PC-3 (cell line): ENCODE data around the gene NPEPL1. TPM values are rescaled to one million over a fixed set of nuclear protein-coding genes. Genes with fewer than 3 reads are reported as not detected.

Source experiments
- ATAC-seq: fragments of 200-7000 bp; cut with Tn5 transposase; 2 replicates; pipeline ENCODE4 v1.9.1; 2020; ENCODE audit warnings: mild to moderate bottlenecking, moderate library complexity
- BruUV-seq: library from RNA; stranded (reverse); fragments of 400-500 nt; replicated peaks from 2 replicates; lab custom pipeline; 2021; lab: Mats Ljungman, UMichigan
- CTCF ChIA-PET: fragments of 300-600 bp; sonication (Branson Sonifier 250); formaldehyde crosslinking; loops from one replicate; lab custom pipeline; 2022; ENCODE audit warnings: antibody characterized with exemption; lab: Charles Lee
- POLR2A ChIA-PET: fragments of 300-600 bp; sonication (Branson Sonifier 250); formaldehyde crosslinking; loops from one replicate; lab custom pipeline; 2022; ENCODE audit warnings: antibody characterized with exemption; ENCODE audit not compliant: unreplicated experiment; lab: Charles Lee
- DNase-seq: peaks from one replicate; pipeline ENCODE4 v3.0.0-alpha.2; 2015
- H2AFZ ChIP-seq: fragments of 300-600 bp; sonication (generic); 2 replicates; pipeline ENCODE4 v1.6.0; 2016; ENCODE audit warnings: antibody characterized with exemption, low read length
- H3F3A ChIP-seq: fragments of 300-600 bp; sonication (generic); one replicate; pipeline ENCODE4 v1.6.0; 2017; ENCODE audit warnings: antibody characterized with exemption, low read length, control low read depth, mild to moderate bottlenecking; ENCODE audit not compliant: unreplicated experiment
- H3K27ac ChIP-seq: fragments of 300-600 bp; sonication (generic); 2 replicates; pipeline ENCODE4 v1.5.1; 2016; ENCODE audit warnings: mild to moderate bottlenecking, low read length
- H3K27me3 ChIP-seq: fragments of 300-600 bp; sonication (generic); 2 replicates; pipeline ENCODE4 v1.6.1; 2016; ENCODE audit warnings: low read length, mixed read lengths
- H3K36me3 ChIP-seq: fragments of 300-600 bp; sonication (generic); 2 replicates; pipeline ENCODE4 v1.6.1; 2016; ENCODE audit warnings: low read depth, mixed run types, low read length, mixed read lengths
- H3K4me1 ChIP-seq: fragments of 300-600 bp; sonication (generic); 2 replicates; pipeline ENCODE4 v1.5.1; 2016; ENCODE audit warnings: low read length; ENCODE audit not compliant: insufficient read depth
- H3K4me2 ChIP-seq: fragments of 300-600 bp; sonication (generic); 2 replicates; pipeline ENCODE4 v1.6.0; 2016; ENCODE audit warnings: low read length
- H3K4me3 ChIP-seq: fragments of 300-600 bp; sonication (generic); 2 replicates; pipeline ENCODE4 v1.5.1; 2016; ENCODE audit warnings: mild to moderate bottlenecking, low read length, mixed read lengths
- H3K79me2 ChIP-seq: fragments of 300-600 bp; sonication (generic); 2 replicates; pipeline ENCODE4 v1.6.1; 2017; ENCODE audit warnings: low read length, mixed read lengths
- H3K9ac ChIP-seq: fragments of 300-600 bp; sonication (generic); 2 replicates; pipeline ENCODE4 v1.6.0; 2016; ENCODE audit warnings: mild to moderate bottlenecking, low read length
- H3K9me2 ChIP-seq: fragments of 300-600 bp; sonication (generic); replicated peaks from 2 replicates; pipeline ENCODE4 v1.6.1; 2016; ENCODE audit warnings: mixed run types, low read length, mixed read lengths
- H3K9me3 ChIP-seq: fragments of 300-600 bp; sonication (generic); 2 replicates; pipeline ENCODE4 v1.6.1; 2016; ENCODE audit warnings: low read length, mixed read lengths
- H4K20me1 ChIP-seq: fragments of 300-600 bp; sonication (generic); 2 replicates; pipeline ENCODE4 v1.6.1; 2016; ENCODE audit warnings: low read length, mixed read lengths
- CTCF ChIP-seq: fragments of 300-600 bp; sonication (generic); conservative IDR thresholded peaks from 2 replicates; pipeline ENCODE4 v1.5.1; 2017; ENCODE audit warnings: antibody characterized with exemption, low read depth, mild to moderate bottlenecking, low read length
- EZH2 ChIP-seq: fragments of 300-600 bp; sonication (generic); IDR thresholded peaks from one replicate; pipeline ENCODE4 v1.6.1; 2017; ENCODE audit warnings: antibody characterized with exemption, mild to moderate bottlenecking, low read length; ENCODE audit not compliant: unreplicated experiment
- EZH2phosphoT487 ChIP-seq: fragments of 300-600 bp; sonication (generic); IDR thresholded peaks from 2 replicates; pipeline ENCODE4 v1.6.1; 2018; ENCODE audit warnings: mild to moderate bottlenecking, antibody characterized with exemption, low read length, borderline replicate concordance
- intact Hi-C: fragments of 100-400 bp; cut with micrococcal nuclease; formaldehyde crosslinking; loops from 2 replicates; pipeline ENCODE4 v1.9.0; 2023
- total RNA-seq: library from RNA; depleted of rRNA; stranded (reverse); fragments of >200 nt; gene quantifications from 2 replicates; pipeline ENCODE4 v1.2.3, GENCODE V29; 2014

Gene NPEPL1
- total RNA-seq, 1 experiment from 2014 or later: 49.7 TPM

- Histone ChIP-seq H3K4me3 (peak overlapping the region; percentile 96), H3K9me3 (no peaks in the 10 kb centered on the region), H3F3A (no peaks in the 10 kb centered on the region), H2AFZ (no peak overlapping the region), H3K27me3 (no peaks in the 10 kb centered on the region), H4K20me1 (peaks cover 11% of the 10 kb centered on the region; the same call in 1 of the 2 replicates), H3K79me2 (peaks cover 83% of the 10 kb centered on the region), H3K4me1 (peaks cover 63% of the 10 kb centered on the region), H3K27ac (no peak overlapping the region), H3K4me2 (peak overlapping the region; percentile 94), H3K9ac (peak overlapping the region; percentile 97), H3K36me3 (peaks cover 8% of the 10 kb centered on the region; the same call in 1 of the 2 replicates), H3K9me2 (no peaks in the 10 kb centered on the region)
- no peak for TF ChIP-seq EZH2
- TF ChIP-seq EZH2phosphoT487: no peak
- TF ChIP-seq CTCF: no peak
- intact Hi-C loops: loop anchor here (5.0 kb wide), 3 partner anchors 233 to 417 kb away; partner anchors contain the start of gene PRELID3B
- no peak for ATAC-seq
- no peak for DNase-seq
- CTCF ChIA-PET: interaction anchor here (0.7 kb wide), 1 partner anchor 209 kb away, joined by 6 read pairs; no protein-coding TSS in a partner anchor
- POLR2A ChIA-PET: interaction anchor here (0.7 kb wide), 1 partner anchor 350 kb away, joined by 9 read pairs; no protein-coding TSS in a partner anchor
- BruUV-seq: no TSS peak
Observed at GRCh38 chr20:58654337-58654736, 38.3 kb upstream of the NPEPL1 start.

GRCh38 chr20:58655328-58656107 is 37.1 kb upstream of the NPEPL1 start:
- Histone ChIP-seq H3K27ac (no peak overlapping the region), H3K9ac (no peak overlapping the region), H3K4me3 (peak overlapping the region; percentile 16; the same call in 1 of the 2 replicates), H3K9me3 (no peaks in the 10 kb centered on the region), H3K4me2 (peak overlapping the region; percentile 94), H3K36me3 (peaks cover 12% of the 10 kb centered on the region; the same call in 1 of the 2 replicates), H3F3A (no peaks in the 10 kb centered on the region), H3K9me2 (no peaks in the 10 kb centered on the region), H3K4me1 (peaks cover 67% of the 10 kb centered on the region), H2AFZ (no peak overlapping the region), H3K79me2 (peaks cover 95% of the 10 kb centered on the region), H4K20me1 (peaks cover 18% of the 10 kb centered on the region; the same call in 1 of the 2 replicates), H3K27me3 (no peaks in the 10 kb centered on the region)
- POLR2A ChIA-PET: no interaction called here
- DNase-seq: no peak
- CTCF ChIA-PET: interaction anchor here (1.2 kb wide), 1 partner anchor 174 kb away, joined by 7 read pairs; no protein-coding TSS in a partner anchor
- ATAC-seq: no peak
- BruUV-seq: no TSS peak
- TF ChIP-seq EZH2 (no peak), EZH2phosphoT487 (no peak), CTCF (no peak)
- intact Hi-C loops: loop anchor here (2.0 kb wide), 1 partner anchor 21 kb away; no protein-coding TSS in a partner anchor
